SK-N-SH treated with all-trans-retinoic acid at 6 μM for 48 hours (cell line): ENCODE results near the gene PTPRN2.

Experiments used
- ARNTL ChIP-seq: fragments of 450-650 bp; formaldehyde crosslinking; IDR thresholded peaks from 2 replicates; pipeline ENCODE4 v1.5.0; 2020; ENCODE audit warnings: low read depth, mild to moderate bottlenecking, moderate library complexity, borderline replicate concordance
- BACH2 ChIP-seq: fragments of 250-450 bp; sonication (Bioruptor Pico); IDR thresholded peaks from 2 replicates; pipeline ENCODE4 v1.9.0; 2021; ENCODE audit warnings: mild to moderate bottlenecking, borderline replicate concordance
- CSDC2 ChIP-seq: fragments of 250-450 bp; sonication (Bioruptor Pico); IDR thresholded peaks from 2 replicates; pipeline ENCODE4 v1.5.0; 2020; ENCODE audit warnings: mild to moderate bottlenecking, moderate library complexity
- RARB ChIP-seq: fragments of 250-450 bp; sonication (Bioruptor Pico); IDR thresholded peaks from 2 replicates; pipeline ENCODE4 v1.8.0; 2021; ENCODE audit warnings: mild to moderate bottlenecking, moderate library complexity
- TCF4 ChIP-seq: fragments of 250-450 bp; sonication (Bioruptor Pico); IDR thresholded peaks from 2 replicates; pipeline ENCODE4 v1.8.0; 2021; ENCODE audit warnings: mild to moderate bottlenecking, moderate library complexity, borderline replicate concordance
- TOX ChIP-seq: fragments of 250-450 bp; sonication (Bioruptor Pico); IDR thresholded peaks from 2 replicates; pipeline ENCODE4 v1.8.0; 2021; ENCODE audit warnings: mild to moderate bottlenecking, moderate library complexity, borderline replicate concordance
- ZFP3 ChIP-seq: fragments of 250-450 bp; sonication (Bioruptor Pico); IDR thresholded peaks from 2 replicates; pipeline ENCODE4 v1.5.0; 2020; ENCODE audit warnings: mild to moderate bottlenecking, moderate library complexity
- ZFP30 ChIP-seq: fragments of 450-650 bp; formaldehyde crosslinking; IDR thresholded peaks from 2 replicates; pipeline ENCODE4 v1.5.0; 2022; ENCODE audit warnings: mild to moderate bottlenecking, moderate library complexity
- TF ChIP-seq, protein P1 (sequence below): fragments of 250-450 bp; sonication (Bioruptor Pico); IDR thresholded peaks from 2 replicates; pipeline ENCODE4 v1.5.1; 2020; ENCODE audit warnings: low read depth, mild to moderate bottlenecking, moderate library complexity

GRCh38 chr7:158617737-158618128, 30.1 kb upstream of the PTPRN2 start:
- TF ChIP-seq, protein P1, sequence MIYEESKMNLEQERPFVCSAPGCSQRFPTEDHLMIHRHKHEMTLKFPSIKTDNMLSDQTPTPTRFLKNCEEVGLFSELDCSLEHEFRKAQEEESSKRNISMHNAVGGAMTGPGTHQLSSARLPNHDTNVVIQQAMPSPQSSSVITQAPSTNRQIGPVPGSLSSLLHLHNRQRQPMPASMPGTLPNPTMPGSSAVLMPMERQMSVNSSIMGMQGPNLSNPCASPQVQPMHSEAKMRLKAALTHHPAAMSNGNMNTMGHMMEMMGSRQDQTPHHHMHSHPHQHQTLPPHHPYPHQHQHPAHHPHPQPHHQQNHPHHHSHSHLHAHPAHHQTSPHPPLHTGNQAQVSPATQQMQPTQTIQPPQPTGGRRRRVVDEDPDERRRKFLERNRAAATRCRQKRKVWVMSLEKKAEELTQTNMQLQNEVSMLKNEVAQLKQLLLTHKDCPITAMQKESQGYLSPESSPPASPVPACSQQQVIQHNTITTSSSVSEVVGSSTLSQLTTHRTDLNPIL = no peak
- TF ChIP-seq RARB (CRISPR knock-in tag) (no peak), ZFP30 (CRISPR knock-in tag) (no peak), BACH2 (CRISPR knock-in tag) (no peak), ARNTL (CRISPR knock-in tag) (no peak), CSDC2 (CRISPR knock-in tag) (no peak), ZFP3 (CRISPR knock-in tag) (no peak), TOX (CRISPR knock-in tag) (no peak), TCF4 (CRISPR knock-in tag) (no peak)
